Body of pancreas (tissue), 4 donors: ENCODE results near the gene ABCC4. TPM values are rescaled to one million over a fixed set of nuclear protein-coding genes. Genes with fewer than 3 reads are reported as not detected.

Experiments used
- ATAC-seq: fragments of 150-250 bp; one replicate; pipeline ENCODE4 v1.9.1; 2016
- DNase-seq, 4 donors: peaks; one replicate each; pipeline ENCODE4 v3.0.0-alpha.2; 2019
- H3K27ac ChIP-seq, 4 donors: fragments of 200-600 bp; sonication (generic); 1 replicate in 3 of 4; 2 replicates in 1 of 4; pipeline versions ENCODE4 v1.5.1 to v1.6.1; 2016 to 2019; ENCODE audit warnings: mild to moderate bottlenecking in 1 of 4, mixed read lengths in 1 of 4, moderate library complexity in 1 of 4
- H3K27me3 ChIP-seq, 2 donors: fragments of 200-600 bp; sonication (generic); one replicate each; pipeline ENCODE4 v1.6.0; 2016; ENCODE audit warnings: mild to moderate bottlenecking in 1 of 2
- H3K36me3 ChIP-seq, 2 donors: fragments of 200-600 bp; sonication (generic); replicated peaks in 1 of 2; 2 replicates each; pipeline ENCODE4 v1.5.1; 2016; ENCODE audit warnings: low read depth in 2 of 2; ENCODE audit not compliant: insufficient read depth in 1 of 2
- H3K4me1 ChIP-seq: fragments of 200-600 bp; sonication (generic); one replicate; pipeline ENCODE4 v1.6.0; 2016
- H3K4me3 ChIP-seq, 2 donors: fragments of 200-600 bp; sonication (generic); 1 replicate in 1 of 2; 2 replicates in 1 of 2; pipeline ENCODE4 v1.5.1; 2016 to 2019
- H3K9me3 ChIP-seq, 3 donors: fragments of 200-600 bp; sonication (generic); 1 replicate in 2 of 3; 2 replicates in 1 of 3; pipeline ENCODE4 v1.5.1; 2016
- CTCF ChIP-seq, 7 experiments: fragments of 450-650 bp in 4 of 7; fragments of 200-600 bp in 3 of 7; sonication (generic) in 3 of 7; IDR thresholded peaks; one replicate each; pipeline ENCODE4 v1.5.1; 2016 to 2019; ENCODE audit warnings: antibody characterized with exemption in 7 of 7
- POLR2A ChIP-seq, 3 donors: fragments of 450-650 bp; IDR thresholded peaks; one replicate each; pipeline ENCODE4 v1.6.1; 2016; ENCODE audit warnings: antibody characterized with exemption in 3 of 3, mild to moderate bottlenecking in 2 of 3
- WGBS, 2 donors: methylation state at CpG; one replicate each; pipeline ENCODE4 v1.1.5; 2017; 5-methylcytosine and 5-hydroxymethylcytosine counted together
- intact Hi-C: fragments of 100-400 bp; cut with DNase I; formaldehyde crosslinking; loops from one replicate; pipeline ENCODE4 v1.15.1; 2023
- total RNA-seq, 2 donors: library from RNA; depleted of rRNA; stranded (reverse); fragments of >200 nt; gene quantifications; one replicate each; pipeline ENCODE4 v1.1.0, GENCODE V29; 2016

Gene ABCC4
- total RNA-seq, 2 donors from 2014 or later = 5.4 to 6.6 TPM

- 40 to 83% methylated on average over 2 of the region's 2 CpGs for WGBS, 2 donors
- H3K36me3 ChIP-seq = no peaks in the 10 kb centered on the region
- no peaks in the 10 kb centered on the region for H3K9me3 ChIP-seq
- no peak for DNase-seq
- no peak for ATAC-seq
- no peaks in the 10 kb centered on the region for H3K27me3 ChIP-seq
- H3K4me3 ChIP-seq = no peak overlapping the region
- TF ChIP-seq POLR2A (IDR thresholded peaks at IDR 0.05) (no peak), CTCF (IDR thresholded peaks at IDR 0.05) (no peak)
- H3K27ac ChIP-seq = no peak overlapping the region
- intact Hi-C loops = no loop called here
- no peaks in the 10 kb centered on the region for H3K4me1 ChIP-seq
Observed at GRCh38 chr13:95111608-95112007, 189.6 kb downstream of the ABCC4 start.

GRCh38 chr13:95106562-95106961 is 194.7 kb downstream of the ABCC4 start:
- 76 to 96% methylated on average over 1 of the region's 1 CpG for WGBS, 2 donors
- Histone ChIP-seq H3K4me3 (no peak overlapping the region), H3K9me3 (no peaks in the 10 kb centered on the region), H3K4me1 (no peaks in the 10 kb centered on the region), H3K27ac (no peak overlapping the region), H3K27me3 (no peaks in the 10 kb centered on the region), H3K36me3 (no peaks in the 10 kb centered on the region)
- ATAC-seq (no peak), DNase-seq (no peak)
- intact Hi-C loops = no loop called here
- no peak for TF ChIP-seq POLR2A (IDR thresholded peaks at IDR 0.05)
- TF ChIP-seq CTCF (IDR thresholded peaks at IDR 0.05) = no peak

- no peaks in the 10 kb centered on the region for H3K4me1 ChIP-seq
- DNase-seq (no peak), ATAC-seq (no peak)
- no peaks in the 10 kb centered on the region for H3K27me3 ChIP-seq
- intact Hi-C loops = no loop called here
- no peaks in the 10 kb centered on the region for H3K36me3 ChIP-seq
- no peak overlapping the region for H3K27ac ChIP-seq
- no peak for TF ChIP-seq POLR2A (IDR thresholded peaks at IDR 0.05)
- no peak for TF ChIP-seq CTCF (IDR thresholded peaks at IDR 0.05)
- H3K4me3 ChIP-seq = no peak overlapping the region
- no peaks in the 10 kb centered on the region for H3K9me3 ChIP-seq
- WGBS, 2 donors = 77 to 96% methylated on average over 7 of the region's 7 CpGs
Observed at GRCh38 chr13:95100525-95101433, 200.5 kb downstream of the ABCC4 start.

- no peak for TF ChIP-seq CTCF (IDR thresholded peaks at IDR 0.05)
- no peak for TF ChIP-seq POLR2A (IDR thresholded peaks at IDR 0.05)
- Histone ChIP-seq H3K27me3 (no peaks in the 10 kb centered on the region), H3K36me3 (no peaks in the 10 kb centered on the region), H3K9me3 (no peaks in the 10 kb centered on the region), H3K27ac (no peak overlapping the region), H3K4me1 (no peaks in the 10 kb centered on the region), H3K4me3 (no peak overlapping the region)
- WGBS, 2 donors = 95 to 98% methylated on average over 6 of the region's 6 CpGs
- ATAC-seq (no peak), DNase-seq (no peak)
- intact Hi-C loops = no loop called here
Observed at GRCh38 chr13:95099541-95099940, 201.7 kb downstream of the ABCC4 start.

GRCh38 chr13:95098916-95099315 is 202.3 kb downstream of the ABCC4 start:
- no peak overlapping the region for H3K4me3 ChIP-seq
- ATAC-seq = no peak
- no peak for TF ChIP-seq POLR2A (IDR thresholded peaks at IDR 0.05)
- TF ChIP-seq CTCF (IDR thresholded peaks at IDR 0.05) = no peak
- no peak overlapping the region for H3K27ac ChIP-seq
- no peaks in the 10 kb centered on the region for H3K36me3 ChIP-seq
- 84 to 98% methylated on average over 2 of the region's 2 CpGs for WGBS, 2 donors
- no peaks in the 10 kb centered on the region for H3K9me3 ChIP-seq
- intact Hi-C loops = no loop called here
- no peaks in the 10 kb centered on the region for H3K27me3 ChIP-seq
- no peaks in the 10 kb centered on the region for H3K4me1 ChIP-seq
- no peak for DNase-seq
